ENCODE results near the gene PNPLA6. TPM values are rescaled to one million over a fixed set of nuclear protein-coding genes. Genes with fewer than 3 reads are reported as not detected.
A peak's percentile ranks its signal among the peaks of the same experiment; 100 is the strongest.

Gene PNPLA6
- total and polyA plus RNA-seq, 7 experiments from 2014 or later: 5.3 to 157 (median 119) TPM

GRCh38 chr19:7542556-7543348 lies 7.2 kb downstream of the PNPLA6 start:
- POLR2A ChIA-PET: no interaction called here
- H3K9me3 ChIP-seq (ENCODE audit: control insufficient read depth in 2 of 3, low read length in 3 of 3): no peaks in the 10 kb centered on the region
- no peaks in the 10 kb centered on the region for H3K27me3 Mint-ChIP-seq
- ATAC-seq: no peak
- H3K36me3 ChIP-seq (ENCODE audit: control insufficient read depth in 2 of 3, insufficient read depth in 3 of 3, low read length in 3 of 3): peaks cover 0 to 50% (median 0%) of the 10 kb centered on the region in 3 experiments
- H3K27ac ChIP-seq (ENCODE audit: low read depth, low read length): no peak overlapping the region
- H3K27ac Mint-ChIP-seq: peak overlapping the region in 1 of 9 donors; percentile 29
- intact Hi-C loops (cut with micrococcal nuclease): no loop called here
- H3K9me3 Mint-ChIP-seq: no peaks in the 10 kb centered on the region
- H3K36me3 Mint-ChIP-seq: peaks cover 0 to 26% (median 9%) of the 10 kb centered on the region in 5 donors
- H3K4me3 Mint-ChIP-seq: no peak overlapping the region
- no peaks in the 10 kb centered on the region for H3K4me1 ChIP-seq (ENCODE audit: control insufficient read depth in 2 of 2, insufficient read depth in 2 of 2, low read length in 2 of 2)
- peaks cover 0 to 28% (median 9%) of the 10 kb centered on the region in 7 donors for H3K4me1 Mint-ChIP-seq
- CTCF ChIA-PET: no interaction called here
- H3K27me3 ChIP-seq (ENCODE audit: control insufficient read depth in 2 of 2, insufficient read depth in 2 of 2, low read length in 2 of 2): no peaks in the 10 kb centered on the region
- no peak for DNase-seq
- H3K4me3 ChIP-seq (ENCODE audit: low read length): no peak overlapping the region

- no peaks in the 10 kb centered on the region for H3K4me1 ChIP-seq (ENCODE audit: control insufficient read depth in 2 of 2, insufficient read depth in 2 of 2, low read length in 2 of 2)
- H3K27ac Mint-ChIP-seq: no peak overlapping the region
- H3K36me3 ChIP-seq (ENCODE audit: control insufficient read depth in 2 of 3, insufficient read depth in 3 of 3, low read length in 3 of 3): peaks cover 0 to 43% (median 0%) of the 10 kb centered on the region in 3 experiments
- H3K36me3 Mint-ChIP-seq: peaks cover 0 to 23% (median 9%) of the 10 kb centered on the region in 5 donors
- no peaks in the 10 kb centered on the region for H3K9me3 ChIP-seq (ENCODE audit: control insufficient read depth in 2 of 3, low read length in 3 of 3)
- no peaks in the 10 kb centered on the region for H3K27me3 Mint-ChIP-seq
- no peak for DNase-seq
- no peaks in the 10 kb centered on the region for H3K9me3 Mint-ChIP-seq
- H3K4me3 Mint-ChIP-seq: peak overlapping the region in 1 of 10 donors; percentile 59
- ChIA-PET CTCF (no interaction called here), POLR2A (interaction anchor here (0.9 kb wide), 1 partner anchor 22 kb away, joined by 3 read pairs; the partner anchor contains the start of gene MCOLN1)
- no peak overlapping the region for H3K4me3 ChIP-seq (ENCODE audit: low read length)
- intact Hi-C loops (cut with micrococcal nuclease): no loop called here
- H3K4me1 Mint-ChIP-seq: peaks cover 0 to 28% (median 9%) of the 10 kb centered on the region in 7 donors
- H3K27ac ChIP-seq (ENCODE audit: low read depth, low read length): no peak overlapping the region
- ATAC-seq: peak; percentile 79
- H3K27me3 ChIP-seq (ENCODE audit: control insufficient read depth in 2 of 2, insufficient read depth in 2 of 2, low read length in 2 of 2): no peaks in the 10 kb centered on the region
Measured at GRCh38 chr19:7544626-7545025, 9.1 kb downstream of the PNPLA6 start.

GRCh38 chr19:7545300-7545699 lies 9.8 kb downstream of the PNPLA6 start:
- Histone ChIP-seq H3K4me3 (ENCODE audit: low read length) (no peak overlapping the region), H3K36me3 (ENCODE audit: control insufficient read depth in 2 of 3, insufficient read depth in 3 of 3, low read length in 3 of 3) (peaks cover 0 to 41% (median 0%) of the 10 kb centered on the region in 3 experiments), H3K4me1 (ENCODE audit: control insufficient read depth in 2 of 2, insufficient read depth in 2 of 2, low read length in 2 of 2) (no peaks in the 10 kb centered on the region), H3K27ac (ENCODE audit: low read depth, low read length) (no peak overlapping the region), H3K9me3 (ENCODE audit: control insufficient read depth in 2 of 3, low read length in 3 of 3) (no peaks in the 10 kb centered on the region), H3K27me3 (ENCODE audit: control insufficient read depth in 2 of 2, insufficient read depth in 2 of 2, low read length in 2 of 2) (no peaks in the 10 kb centered on the region)
- intact Hi-C loops (cut with micrococcal nuclease): no loop called here
- Mint-ChIP-seq H3K27me3 (no peaks in the 10 kb centered on the region), H3K36me3 (peaks cover 0 to 24% (median 9%) of the 10 kb centered on the region in 5 donors), H3K27ac (peak overlapping the region in 1 of 9 donors; percentile 13), H3K4me1 (peaks cover 0 to 26% (median 9%) of the 10 kb centered on the region in 7 donors), H3K9me3 (no peaks in the 10 kb centered on the region), H3K4me3 (no peak overlapping the region)
- no peak for ATAC-seq
- no peak for DNase-seq
- ChIA-PET CTCF (no interaction called here), POLR2A (interaction anchor here (0.9 kb wide), 1 partner anchor 22 kb away, joined by 3 read pairs; the partner anchor contains the start of gene MCOLN1)

- Histone ChIP-seq H3K27me3 (ENCODE audit: control insufficient read depth in 2 of 2, insufficient read depth in 2 of 2, low read length in 2 of 2) (no peaks in the 10 kb centered on the region), H3K4me3 (ENCODE audit: low read length) (no peak overlapping the region), H3K36me3 (ENCODE audit: control insufficient read depth in 2 of 3, insufficient read depth in 3 of 3, low read length in 3 of 3) (peaks cover 0 to 41% (median 0%) of the 10 kb centered on the region in 3 experiments), H3K9me3 (ENCODE audit: control insufficient read depth in 2 of 3, low read length in 3 of 3) (no peaks in the 10 kb centered on the region), H3K4me1 (ENCODE audit: control insufficient read depth in 2 of 2, insufficient read depth in 2 of 2, low read length in 2 of 2) (no peaks in the 10 kb centered on the region), H3K27ac (ENCODE audit: low read depth, low read length) (no peak overlapping the region)
- peak overlapping the region in 7 of 9 donors; percentile 0 to 80 (median 34) for H3K27ac Mint-ChIP-seq
- CTCF ChIA-PET: no interaction called here
- H3K4me1 Mint-ChIP-seq: peaks cover 0 to 24% (median 9%) of the 10 kb centered on the region in 7 donors
- intact Hi-C loops (cut with micrococcal nuclease): no loop called here
- peaks cover 0 to 23% (median 9%) of the 10 kb centered on the region in 5 donors for H3K36me3 Mint-ChIP-seq
- DNase-seq: no peak
- H3K9me3 Mint-ChIP-seq: no peaks in the 10 kb centered on the region
- H3K4me3 Mint-ChIP-seq: peak overlapping the region in 1 of 10 donors; percentile 21
- ATAC-seq: peak; percentile 47
- H3K27me3 Mint-ChIP-seq: no peaks in the 10 kb centered on the region
- POLR2A ChIA-PET: no interaction called here
Measured at GRCh38 chr19:7545904-7546303, 10.4 kb downstream of the PNPLA6 start.

GRCh38 chr19:7547159-7547558 lies 11.6 kb downstream of the PNPLA6 start:
- H3K36me3 ChIP-seq (ENCODE audit: control insufficient read depth in 2 of 3, insufficient read depth in 3 of 3, low read length in 3 of 3): peaks cover 0 to 28% (median 0%) of the 10 kb centered on the region in 3 experiments
- H3K27ac ChIP-seq (ENCODE audit: low read depth, low read length): no peak overlapping the region
- no peaks in the 10 kb centered on the region for H3K27me3 Mint-ChIP-seq
- H3K4me3 Mint-ChIP-seq: no peak overlapping the region
- ATAC-seq (no peak), DNase-seq (no peak)
- POLR2A ChIA-PET: no interaction called here
- no peak overlapping the region for H3K4me3 ChIP-seq (ENCODE audit: low read length)
- peak overlapping the region in 1 of 9 donors; percentile 54 for H3K27ac Mint-ChIP-seq
- H3K4me1 Mint-ChIP-seq: peaks cover 0 to 24% (median 13%) of the 10 kb centered on the region in 7 donors
- no peaks in the 10 kb centered on the region for H3K9me3 Mint-ChIP-seq
- no peaks in the 10 kb centered on the region for H3K9me3 ChIP-seq (ENCODE audit: control insufficient read depth in 2 of 3, low read length in 3 of 3)
- H3K27me3 ChIP-seq (ENCODE audit: control insufficient read depth in 2 of 2, insufficient read depth in 2 of 2, low read length in 2 of 2): no peaks in the 10 kb centered on the region
- H3K36me3 Mint-ChIP-seq: peaks cover 0 to 21% (median 9%) of the 10 kb centered on the region in 5 donors
- intact Hi-C loops (cut with micrococcal nuclease): no loop called here
- no peaks in the 10 kb centered on the region for H3K4me1 ChIP-seq (ENCODE audit: control insufficient read depth in 2 of 2, insufficient read depth in 2 of 2, low read length in 2 of 2)
- CTCF ChIA-PET: no interaction called here

GRCh38 chr19:7549429-7550148 lies 14.1 kb downstream of the PNPLA6 start:
- POLR2A ChIA-PET: no interaction called here

More at GRCh38 chr19:7549429-7550148, 14.1 kb downstream of the PNPLA6 start:
- peaks cover 0 to 19% (median 8%) of the 10 kb centered on the region in 5 donors for H3K36me3 Mint-ChIP-seq
- H3K4me1 Mint-ChIP-seq: peaks cover 6 to 17% (median 10%) of the 10 kb centered on the region in 7 donors
- intact Hi-C loops (cut with micrococcal nuclease): no loop called here
- no peaks in the 10 kb centered on the region for H3K9me3 Mint-ChIP-seq
- H3K9me3 ChIP-seq (ENCODE audit: control insufficient read depth in 2 of 3, low read length in 3 of 3): no peaks in the 10 kb centered on the region
- ATAC-seq: no peak
- no peak overlapping the region for H3K4me3 ChIP-seq (ENCODE audit: low read length)
- no peaks in the 10 kb centered on the region for H3K27me3 Mint-ChIP-seq
- CTCF ChIA-PET: interaction anchor here (1.4 kb wide), 1 partner anchor 19 kb away, joined by 6 read pairs; no protein-coding TSS in a partner anchor
- H3K27ac ChIP-seq (ENCODE audit: low read depth, low read length): no peak overlapping the region
- no peak overlapping the region for H3K4me3 Mint-ChIP-seq
- no peaks in the 10 kb centered on the region for H3K4me1 ChIP-seq (ENCODE audit: control insufficient read depth in 2 of 2, insufficient read depth in 2 of 2, low read length in 2 of 2)
- no peak for DNase-seq
- peaks cover 0 to 26% (median 0%) of the 10 kb centered on the region in 3 experiments for H3K36me3 ChIP-seq (ENCODE audit: control insufficient read depth in 2 of 3, insufficient read depth in 3 of 3, low read length in 3 of 3)
- H3K27ac Mint-ChIP-seq: no peak overlapping the region
- no peaks in the 10 kb centered on the region for H3K27me3 ChIP-seq (ENCODE audit: control insufficient read depth in 2 of 2, insufficient read depth in 2 of 2, low read length in 2 of 2)

All from naive thymus-derived CD4-positive, alpha-beta T cell (primary cell).